HepG2 (cell line): ENCODE results near the gene GPC3.

Experiments
- CTCF ChIP-seq: sonication (generic); formaldehyde crosslinking; IDR thresholded peaks from 2 replicates; pipeline ENCODE4 v1.5.0; 2020; ENCODE audit warnings: mild to moderate bottlenecking, missing genetic modification reagents, moderate library complexity
- FOXM1 ChIP-seq: sonication (generic); formaldehyde crosslinking; IDR thresholded peaks from 2 replicates; pipeline ENCODE4 v1.5.0; 2020; ENCODE audit warnings: missing genetic modification reagents
- HNRNPH1 ChIP-seq: fragments of 200-400 bp; formaldehyde crosslinking; optimal IDR thresholded peaks from 2 replicates; pipeline ENCODE3; 2017; ENCODE audit warnings: mild to moderate bottlenecking, low read depth, low read length
- JUN ChIP-seq: sonication (generic); formaldehyde crosslinking; IDR thresholded peaks from 2 replicates; pipeline ENCODE4 v1.4.0; 2020; ENCODE audit warnings: mild to moderate bottlenecking, missing genetic modification reagents
- KDM3A ChIP-seq: IDR thresholded peaks from 2 replicates; pipeline ENCODE4 v1.6.1; 2018; ENCODE audit warnings: low read depth, missing compliant biosample characterization
- NFE2L2 ChIP-seq: fragments of 150-350 bp; IDR thresholded peaks from 2 replicates; pipeline ENCODE4 v1.6.1; 2014; ENCODE audit warnings: low read length
- POLR2A ChIP-seq, 2 experiments: IDR thresholded peaks; 2 replicates each; pipeline ENCODE4 v1.6.1; 2011; ENCODE audit warnings: low read depth in 2 of 2, low read length in 2 of 2, mild to moderate bottlenecking in 1 of 2, moderate library complexity in 1 of 2; ENCODE audit not compliant: insufficient read depth in 1 of 2
- REPIN1 ChIP-seq: sonication (generic); formaldehyde crosslinking; IDR thresholded peaks from 2 replicates; pipeline ENCODE4 v1.8.0; 2022; ENCODE audit warnings: missing genetic modification reagents, low read depth, mild to moderate bottlenecking, borderline replicate concordance
- REST ChIP-seq, 2 experiments: IDR thresholded peaks; 2 replicates each; pipeline ENCODE4 v1.6.1; 2011 to 2012; ENCODE audit warnings: low read length in 2 of 2, borderline replicate concordance in 1 of 2, low read depth in 1 of 2, mild to moderate bottlenecking in 1 of 2, moderate library complexity in 1 of 2
- SP1 ChIP-seq, 2 experiments: fragments of 450-650 bp in 1 of 2; sonication (generic) in 1 of 2; formaldehyde crosslinking in 1 of 2; IDR thresholded peaks; 2 replicates each; pipeline versions ENCODE4 v1.4.0 to v1.6.1; 2016 to 2020; ENCODE audit warnings: missing genetic modification reagents in 1 of 2
- ZBTB43 ChIP-seq: sonication (generic); formaldehyde crosslinking; conservative IDR thresholded peaks from 2 replicates; pipeline ENCODE4 v1.4.0; 2020; ENCODE audit warnings: missing genetic modification reagents
- ZBTB49 ChIP-seq: sonication (generic); formaldehyde crosslinking; IDR thresholded peaks from 2 replicates; pipeline ENCODE4 v1.4.0; 2020; ENCODE audit warnings: missing genetic modification reagents, borderline replicate concordance
- ZNF513 ChIP-seq: sonication (generic); formaldehyde crosslinking; conservative IDR thresholded peaks from 2 replicates; pipeline ENCODE4 v1.5.0; 2020; ENCODE audit warnings: missing genetic modification reagents
- ZNF770 ChIP-seq: sonication (generic); formaldehyde crosslinking; IDR thresholded peaks from 2 replicates; pipeline ENCODE4 v1.5.0; 2020; ENCODE audit warnings: mild to moderate bottlenecking, missing genetic modification reagents

GRCh38 chrX:133535066-133535465, 450.3 kb downstream of the GPC3 start:
- no peak for TF ChIP-seq POLR2A (IDR thresholded peaks at IDR 0.05; ENCODE audit: insufficient read depth in 1 of 2, low read depth in 2 of 2, low read length in 2 of 2)
- TF ChIP-seq REPIN1 (CRISPR knock-in tag) = no peak
- no peak for TF ChIP-seq CTCF (CRISPR knock-in tag)
- no peak for TF ChIP-seq ZNF770 (CRISPR knock-in tag)
- TF ChIP-seq REST (IDR thresholded peaks at IDR 0.05; ENCODE audit: borderline replicate concordance in 1 of 2, low read depth in 1 of 2, low read length in 2 of 2) = no peak
- TF ChIP-seq FOXM1 = no peak
- TF ChIP-seq JUN = no peak
- no peak for TF ChIP-seq ZBTB49 (CRISPR knock-in tag)
- TF ChIP-seq KDM3A (CRISPR knock-in tag) = no peak
- TF ChIP-seq HNRNPH1 = no peak
- TF ChIP-seq SP1 (IDR thresholded peaks at IDR 0.05) = no peak
- TF ChIP-seq SP1 (CRISPR knock-in tag; IDR thresholded peaks at IDR 0.05) = no peak
- no peak for TF ChIP-seq ZBTB43 (CRISPR knock-in tag)
- no peak for TF ChIP-seq ZNF513 (CRISPR knock-in tag)
- no peak for TF ChIP-seq NFE2L2
